SIG-M5 treated with dmso at 0.1 percent for 504 hours (cell line): ENCODE measurements around the gene PLCB3.

Experiments
- DNase-seq: peaks from one replicate; lab custom pipeline; 2025; ENCODE audit not compliant: unreplicated experiment; lab: John Stamatoyannopoulos, UW

Gene PLCB3

DNA sequence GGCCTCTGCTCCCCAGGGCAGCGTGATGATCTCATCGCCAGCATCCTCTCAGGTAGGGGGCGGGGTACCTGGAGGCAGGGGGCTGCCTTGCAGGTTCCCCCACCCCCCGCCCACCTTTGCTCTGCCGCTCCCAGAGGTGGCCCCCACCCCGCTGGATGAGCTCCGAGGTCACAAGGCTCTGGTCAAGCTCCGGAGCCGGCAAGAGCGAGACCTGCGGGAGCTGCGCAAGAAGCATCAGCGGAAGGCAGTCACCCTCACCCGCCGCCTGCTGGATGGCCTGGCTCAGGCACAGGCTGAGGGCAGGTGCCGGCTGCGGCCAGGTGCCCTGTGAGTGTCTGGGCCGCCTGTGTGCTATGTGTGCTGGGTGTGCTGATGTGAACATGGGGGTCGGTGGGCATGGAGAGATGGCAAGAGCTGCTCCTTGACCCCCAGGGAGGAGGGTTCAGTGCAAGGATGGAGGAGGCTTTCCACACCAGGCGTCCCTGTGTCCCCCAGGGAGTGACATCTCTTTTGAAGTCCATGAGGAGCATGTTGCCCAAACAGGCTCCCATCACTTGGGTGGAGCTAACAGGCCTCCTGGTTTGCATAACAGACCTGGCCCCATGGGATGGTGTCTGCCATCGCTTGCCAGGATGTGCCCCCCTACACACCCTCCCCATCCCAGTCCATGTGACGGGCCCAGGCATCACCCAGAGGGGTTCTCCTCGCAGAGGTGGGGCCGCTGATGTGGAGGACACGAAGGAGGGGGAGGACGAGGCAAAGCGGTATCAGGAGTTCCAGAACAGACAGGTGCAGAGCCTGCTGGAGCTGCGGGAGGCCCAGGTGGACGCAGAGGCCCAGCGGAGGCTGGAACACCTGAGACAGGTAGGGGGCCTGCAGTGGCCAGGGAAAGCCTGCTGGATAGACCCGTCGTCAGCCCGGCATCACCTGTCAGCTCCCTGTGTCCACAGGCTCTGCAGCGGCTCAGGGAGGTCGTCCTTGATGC is 14.1 kb downstream of the PLCB3 start:
- DNase-seq = no peak

DNA sequence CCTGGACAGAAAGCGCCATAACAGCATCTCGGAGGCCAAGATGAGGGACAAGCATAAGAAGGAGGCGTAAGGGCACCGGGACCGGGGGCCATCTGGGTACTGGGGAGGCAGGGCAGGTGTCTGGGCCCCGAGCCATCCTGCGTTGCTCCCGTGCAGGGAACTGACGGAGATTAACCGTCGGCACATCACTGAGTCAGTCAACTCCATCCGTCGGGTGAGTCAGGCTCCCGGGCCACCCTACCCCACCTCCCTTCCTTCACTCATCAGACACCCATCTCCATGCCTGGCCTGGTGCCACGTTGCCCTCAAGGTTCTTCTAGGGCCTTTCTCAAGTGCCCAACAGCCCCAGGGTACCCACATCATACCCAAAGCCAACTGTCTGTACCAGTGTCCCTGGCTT is 15.0 kb downstream of the PLCB3 start:
- no peak for DNase-seq

DNA sequence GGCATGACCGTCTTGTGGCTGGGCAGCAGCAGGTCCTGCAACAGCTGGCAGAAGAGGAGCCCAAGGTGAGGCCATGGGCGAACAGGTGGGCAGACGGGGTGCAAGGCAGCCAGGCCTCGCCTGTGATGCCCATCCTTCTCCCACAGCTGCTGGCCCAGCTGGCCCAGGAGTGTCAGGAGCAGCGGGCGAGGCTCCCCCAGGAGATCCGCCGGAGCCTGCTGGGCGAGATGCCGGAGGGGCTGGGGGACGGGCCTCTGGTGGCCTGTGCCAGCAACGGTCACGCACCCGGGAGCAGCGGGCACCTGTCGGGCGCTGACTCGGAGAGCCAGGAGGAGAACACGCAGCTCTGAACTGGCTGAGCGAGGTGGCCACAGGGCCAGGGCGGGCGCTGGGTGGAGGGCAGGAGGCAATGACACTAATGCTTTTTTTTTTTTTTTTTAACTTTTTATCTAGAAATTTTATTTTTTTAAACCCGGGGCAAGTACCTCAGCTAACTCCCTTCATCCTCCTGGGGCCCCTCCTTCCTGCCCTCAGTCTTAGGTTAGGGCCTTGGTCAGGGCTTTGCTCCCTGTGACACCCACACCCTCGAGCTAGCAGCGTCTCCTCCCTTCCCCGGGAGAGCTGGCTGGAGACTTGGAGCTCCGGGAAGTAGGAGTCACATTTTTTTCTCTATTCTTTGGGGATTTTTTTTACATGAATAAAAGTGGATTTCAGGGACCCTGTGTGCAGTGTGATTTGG is 16.0 kb downstream of the PLCB3 start:
- no peak for DNase-seq

DNA sequence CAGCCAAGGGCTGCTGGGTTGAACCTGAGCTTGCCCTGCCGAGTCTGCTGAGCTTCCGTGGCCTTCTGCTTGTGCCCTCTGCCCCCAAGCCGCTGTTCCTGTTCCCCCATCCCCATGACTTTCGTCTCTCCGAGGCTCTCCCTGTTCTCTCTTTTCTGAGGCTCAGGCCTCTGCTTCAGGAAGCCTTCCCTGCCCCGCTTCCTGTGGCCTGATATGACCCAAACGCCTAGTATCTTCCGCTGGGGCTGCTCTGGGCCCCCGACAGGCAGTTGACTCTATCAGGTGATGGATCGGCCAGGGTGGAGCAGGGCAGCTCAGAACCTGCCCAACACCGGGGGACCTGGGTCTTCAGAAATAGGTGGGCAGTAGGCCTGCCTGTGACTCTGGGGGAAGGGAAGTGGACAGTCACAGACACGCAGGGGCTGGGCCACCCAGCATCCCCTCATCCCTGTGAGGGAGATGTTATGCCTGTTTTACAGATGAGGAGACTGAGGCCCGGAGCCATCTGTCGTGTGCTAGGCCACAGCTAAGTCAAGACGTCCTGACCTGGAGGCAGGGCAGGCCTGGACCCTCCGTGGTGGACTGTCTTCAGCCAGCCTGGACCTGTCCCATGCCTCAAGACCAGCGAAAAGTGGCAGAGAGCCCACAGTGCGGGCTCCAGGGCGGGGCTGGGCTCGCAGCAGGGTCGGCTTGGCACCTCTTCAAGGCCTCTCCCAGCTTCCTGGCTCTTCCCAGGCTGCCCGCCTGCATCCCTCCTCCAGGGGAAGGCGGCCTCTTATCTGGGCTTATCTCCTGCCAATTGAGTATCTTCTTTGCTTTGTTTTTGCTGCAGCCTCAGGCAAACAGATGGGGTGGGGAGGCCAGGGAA is 16.9 kb downstream of the PLCB3 start:
- peak; percentile 9 for DNase-seq

DNA sequence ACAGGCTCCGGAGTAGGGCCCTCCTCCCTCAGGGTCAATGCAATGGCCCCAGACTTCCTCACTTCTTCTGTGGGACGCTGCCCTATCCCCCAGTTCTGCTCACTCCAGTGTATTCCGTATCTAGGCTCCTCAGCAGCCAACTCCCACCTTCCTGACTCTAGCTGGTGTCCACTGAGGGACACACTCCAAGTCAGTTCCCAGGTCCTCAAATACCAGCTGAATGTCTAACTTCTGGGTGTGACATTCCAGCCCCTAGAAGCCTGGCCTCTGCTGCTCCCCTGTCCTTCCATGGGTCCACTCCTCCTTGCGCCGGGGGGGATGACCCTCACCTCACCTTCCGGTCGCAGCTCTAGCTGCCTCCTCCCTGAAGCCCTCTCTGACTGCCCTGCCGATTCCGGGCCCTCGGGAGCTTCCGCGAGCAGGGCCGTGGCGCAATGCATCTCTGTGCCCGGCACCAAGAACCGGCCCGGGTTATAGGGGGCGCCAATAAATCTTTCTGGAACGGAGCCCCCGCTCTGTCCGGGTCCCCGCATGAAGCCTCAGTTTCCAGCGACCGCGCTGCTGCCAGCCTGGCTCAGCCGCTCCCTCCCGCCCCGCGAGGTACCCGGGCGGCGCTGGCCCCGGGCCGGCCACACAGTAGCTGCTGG is 17.7 kb downstream of the PLCB3 start:
- DNase-seq = peak; percentile 62

DNA sequence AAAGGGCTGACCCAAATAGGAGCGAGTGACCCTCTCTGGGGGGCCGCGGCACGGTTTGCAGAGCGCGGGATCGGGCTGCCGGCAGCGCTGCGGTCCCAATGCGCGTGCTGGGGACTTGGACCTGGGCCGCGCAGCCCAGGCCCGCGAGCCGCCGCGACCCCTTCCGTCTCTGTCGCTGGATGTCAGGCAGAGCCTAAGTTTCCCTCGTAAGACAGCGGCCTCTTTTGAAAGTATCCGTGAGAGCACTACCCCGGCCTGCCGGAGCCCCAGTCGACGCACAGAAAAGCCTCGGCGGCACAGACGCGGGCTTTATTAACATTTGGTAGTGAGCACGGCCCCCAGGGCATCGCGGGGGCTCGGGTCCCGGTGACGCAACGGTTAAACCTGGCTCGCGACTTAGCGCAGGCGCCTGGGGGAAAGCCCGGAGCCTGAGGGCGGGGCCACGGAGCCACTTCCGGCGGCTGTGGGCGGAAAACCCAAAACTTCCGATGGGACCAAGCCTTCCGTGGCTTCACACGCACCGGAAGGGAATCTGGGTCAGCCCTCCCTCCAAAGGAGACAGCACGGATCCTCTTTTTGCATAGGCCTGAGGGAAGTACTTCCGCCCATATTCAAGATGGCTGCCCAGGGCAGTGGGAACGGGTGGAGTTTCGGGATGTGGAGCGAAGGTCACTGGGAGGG is 18.4 kb downstream of the PLCB3 start:
- peak; percentile 99 for DNase-seq

DNA sequence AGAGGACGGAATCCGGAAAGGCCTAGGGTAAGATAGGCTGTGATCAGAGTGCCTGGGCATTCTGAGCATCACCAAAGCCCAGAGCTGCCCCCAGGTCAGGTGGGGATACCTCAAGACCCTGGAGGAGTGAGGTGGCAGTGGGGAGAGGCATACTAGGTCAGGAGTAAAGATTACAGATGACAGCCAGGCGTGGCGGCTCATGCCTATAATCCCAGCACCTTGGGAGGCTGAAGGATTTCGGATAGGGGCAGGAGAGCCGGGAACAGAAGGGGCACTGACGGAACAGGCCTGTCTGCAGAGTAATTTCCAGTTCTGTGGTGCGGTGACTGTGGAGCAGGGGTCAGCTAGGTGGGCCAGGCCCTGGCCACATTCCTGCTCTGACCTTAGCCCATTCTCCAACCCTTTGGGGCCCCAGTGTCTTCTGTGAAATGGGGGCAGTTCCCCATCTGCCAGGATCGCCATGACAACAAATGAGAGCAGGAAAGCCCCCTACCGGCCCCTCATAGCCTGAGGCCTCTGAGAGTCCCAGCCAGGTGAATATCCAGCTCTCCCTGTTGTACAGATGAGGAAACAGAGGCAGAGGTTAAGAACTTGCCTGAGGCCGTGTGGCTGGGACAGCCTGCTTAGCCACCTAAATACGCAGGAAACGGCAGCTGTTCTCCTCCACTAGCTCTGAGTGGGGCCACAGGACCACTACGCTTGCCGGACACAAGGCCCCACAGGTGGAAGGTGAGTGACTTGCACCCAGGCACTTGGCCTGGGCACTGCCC is 23.9 kb downstream of the PLCB3 start:
- no peak for DNase-seq

DNA sequence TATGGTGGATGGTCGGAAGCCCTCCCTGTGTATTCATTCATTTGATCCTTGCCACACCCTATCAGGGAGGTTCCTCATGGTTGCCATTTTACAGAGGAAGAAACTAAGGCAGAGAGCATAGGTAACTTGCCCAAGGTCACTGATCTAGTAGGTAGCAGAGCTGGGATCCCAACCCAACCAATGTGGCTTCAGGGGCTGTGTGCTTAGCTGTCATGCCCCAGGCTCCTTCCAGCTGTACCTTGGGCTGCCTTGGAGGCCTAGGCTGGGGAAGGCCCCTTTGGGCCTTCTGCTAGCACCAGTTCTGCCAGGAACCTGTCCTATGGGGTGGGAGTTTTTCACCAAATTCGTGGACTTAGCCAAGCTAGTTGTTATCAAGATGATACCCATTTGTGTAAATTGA is 24.5 kb downstream of the PLCB3 start:
- no peak for DNase-seq

DNA sequence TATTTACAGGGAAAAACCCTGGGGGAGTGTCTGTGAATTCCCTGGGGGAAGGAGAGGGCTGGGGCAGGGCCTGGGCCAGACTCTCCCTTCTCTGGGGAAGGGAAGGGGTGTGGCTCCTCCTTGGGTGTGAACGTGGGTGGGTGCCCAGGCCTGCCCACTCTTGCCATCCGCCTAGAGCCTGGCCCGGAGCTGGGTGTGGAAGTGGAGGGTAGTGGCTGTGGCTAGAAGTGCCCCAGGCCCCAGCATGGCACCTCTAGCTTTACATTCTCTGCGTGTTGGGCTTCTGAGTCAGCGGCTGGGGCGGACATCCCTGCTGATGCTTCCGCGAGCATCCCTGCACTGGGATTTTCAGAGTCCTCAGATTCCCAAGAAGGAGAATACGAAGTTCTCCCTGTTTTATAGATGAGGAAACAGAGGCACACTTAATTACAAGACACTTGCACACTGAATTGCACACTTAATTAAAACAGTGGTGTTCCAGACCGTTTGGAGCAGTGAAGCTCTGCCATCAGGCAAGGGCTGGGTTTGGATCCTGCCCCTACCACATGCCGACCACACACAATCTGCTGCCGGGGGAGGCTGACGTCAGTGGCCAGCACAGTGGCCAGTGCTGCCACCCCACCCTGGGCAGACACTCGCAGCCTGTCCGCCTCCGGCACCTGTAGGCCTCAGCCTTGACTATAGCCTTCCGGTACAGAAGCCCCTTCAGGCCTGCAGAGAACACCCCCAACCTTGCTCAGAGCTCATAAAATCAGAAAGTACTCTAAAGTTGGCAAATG is 25.5 kb downstream of the PLCB3 start:
- no peak for DNase-seq

DNA sequence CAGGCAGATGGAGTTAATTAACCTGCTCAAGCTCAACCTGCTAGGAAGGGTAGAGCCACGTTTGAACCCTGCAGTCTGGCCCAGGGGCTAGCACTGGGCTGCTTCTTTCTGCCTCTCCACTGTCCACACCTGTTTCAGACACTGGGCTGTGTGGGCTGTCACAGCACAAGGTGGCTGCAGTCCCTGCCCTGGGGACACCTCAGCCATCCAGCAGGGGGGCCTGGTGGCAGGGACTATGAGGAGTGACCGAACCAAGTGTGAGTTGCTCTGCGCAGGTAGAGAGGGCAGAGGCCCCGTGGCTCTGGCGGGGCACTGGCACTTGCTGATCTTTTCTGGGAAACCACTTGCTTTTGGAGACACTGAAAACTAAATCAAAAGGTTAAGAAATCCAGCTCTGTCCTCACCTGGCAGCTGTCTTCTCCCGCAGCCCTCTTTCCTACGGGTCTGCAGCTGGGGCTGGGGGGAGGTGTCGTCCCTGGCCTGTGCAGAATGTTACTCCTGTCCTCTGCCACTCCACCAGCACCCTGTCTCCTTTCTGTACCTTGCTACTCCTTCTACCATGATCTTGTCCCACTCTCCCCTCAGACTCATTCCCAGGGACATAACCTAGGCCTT is 27.4 kb downstream of the PLCB3 start:
- no peak for DNase-seq

DNA sequence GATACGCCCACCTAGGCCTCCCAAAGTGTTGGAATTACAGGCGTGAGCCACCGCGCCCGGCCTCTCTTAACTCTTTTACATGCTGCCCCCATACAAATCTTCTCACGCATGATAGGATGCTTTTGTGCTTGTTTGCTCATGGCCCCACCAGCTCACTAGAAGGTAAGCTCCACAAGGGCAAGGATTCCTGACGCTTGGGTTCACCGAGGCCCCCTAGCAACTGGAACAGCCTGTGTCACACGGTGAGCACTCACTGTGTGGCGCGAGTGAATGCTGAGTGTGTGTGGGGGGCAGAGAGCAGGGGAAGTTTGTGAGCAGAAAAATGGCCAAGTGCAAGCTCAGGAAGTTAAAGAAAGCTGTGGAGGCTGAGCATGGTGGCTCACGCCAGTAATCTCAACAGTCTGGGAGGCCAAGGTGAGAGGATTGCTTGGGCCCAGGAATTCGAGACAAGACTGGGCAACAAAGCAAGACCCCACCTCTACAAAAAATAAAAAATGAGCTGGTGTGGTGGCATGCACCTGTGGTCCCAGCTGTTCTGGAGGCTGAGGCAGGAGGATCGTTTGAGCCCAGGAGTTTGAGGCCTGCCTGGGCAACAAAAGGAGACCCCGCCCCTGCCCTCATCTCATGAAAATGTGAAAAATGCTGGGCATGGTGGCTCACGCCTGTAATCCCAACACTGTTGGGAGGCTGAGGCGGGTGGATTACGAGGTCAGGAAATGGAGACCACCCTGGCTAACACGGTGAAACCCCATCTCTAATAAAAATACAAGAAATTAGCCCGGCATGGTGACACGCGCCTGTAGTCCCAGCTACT is 30.8 kb downstream of the PLCB3 start:
- DNase-seq = no peak

DNA sequence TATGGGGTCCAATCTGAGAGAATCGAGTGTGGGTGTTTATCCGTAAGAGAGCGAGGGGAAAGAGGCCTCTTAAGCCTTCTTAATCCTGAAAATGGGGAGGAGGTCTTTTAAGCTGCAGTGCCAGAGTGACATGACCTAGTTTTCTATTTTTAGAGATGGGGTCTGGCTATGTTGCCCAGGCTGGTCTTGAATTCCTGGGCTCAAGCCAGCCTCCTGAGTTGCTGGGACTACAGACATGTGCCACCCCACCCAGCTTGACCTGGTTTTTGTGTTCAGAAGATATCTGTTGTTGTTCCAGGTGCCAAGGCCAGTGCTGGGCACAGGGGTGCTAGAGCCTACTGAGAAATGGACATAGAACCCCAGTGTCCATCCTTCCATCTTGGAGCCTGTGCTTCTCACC is 31.8 kb downstream of the PLCB3 start:
- DNase-seq = no peak

DNA sequence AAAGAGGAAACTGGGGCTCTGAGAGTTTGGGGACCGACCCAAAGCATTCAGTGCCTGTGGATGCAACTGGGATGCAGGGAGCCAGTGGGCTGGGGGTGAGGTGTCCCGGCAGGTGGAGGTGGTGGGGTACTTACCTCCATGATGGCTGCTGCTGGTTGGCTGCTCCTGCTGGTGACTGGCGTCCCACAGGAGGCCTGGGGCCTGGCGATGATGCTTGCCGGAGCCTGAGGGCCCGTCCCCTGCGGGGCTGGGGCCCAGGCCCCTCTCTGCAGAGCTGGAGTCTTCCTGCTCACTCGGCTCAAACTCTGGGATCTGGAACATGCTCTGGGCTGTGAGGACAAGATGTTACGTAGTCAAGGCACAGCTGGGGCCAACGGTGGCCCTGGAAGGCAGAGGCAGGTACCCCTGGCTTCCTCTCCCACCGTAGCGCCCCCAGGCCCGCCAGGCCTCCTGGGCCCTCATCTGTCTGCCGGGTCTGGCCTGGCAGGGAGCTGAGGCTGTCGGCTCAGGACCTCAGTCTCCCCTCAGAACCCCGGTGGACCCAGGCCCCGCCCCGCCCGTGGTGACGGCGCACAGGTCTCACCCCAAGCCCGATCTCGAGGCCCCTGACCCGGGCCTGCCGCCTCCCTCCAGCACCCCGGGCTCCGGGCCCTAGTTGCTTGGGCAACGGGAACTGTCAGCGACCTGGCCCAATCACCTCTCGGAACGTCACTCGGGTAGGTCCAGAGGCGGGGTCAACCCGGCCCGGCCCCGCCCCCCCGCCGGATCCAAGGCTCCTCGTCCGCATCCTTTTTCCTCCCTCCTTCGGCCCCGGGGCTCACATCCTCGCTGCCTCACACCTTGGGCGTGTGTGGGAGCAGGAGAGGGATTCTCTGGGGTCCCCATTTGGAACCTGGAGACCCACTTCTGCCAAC is 33.0 kb downstream of the PLCB3 start, which contains the start of gene BAD:
Gene BAD, minus strand, starts transcription at position 618 of the 914 bp plus-strand sequence. Its CDS starts 297 bp downstream, at position 321.
- peak; percentile 93 for DNase-seq

DNA sequence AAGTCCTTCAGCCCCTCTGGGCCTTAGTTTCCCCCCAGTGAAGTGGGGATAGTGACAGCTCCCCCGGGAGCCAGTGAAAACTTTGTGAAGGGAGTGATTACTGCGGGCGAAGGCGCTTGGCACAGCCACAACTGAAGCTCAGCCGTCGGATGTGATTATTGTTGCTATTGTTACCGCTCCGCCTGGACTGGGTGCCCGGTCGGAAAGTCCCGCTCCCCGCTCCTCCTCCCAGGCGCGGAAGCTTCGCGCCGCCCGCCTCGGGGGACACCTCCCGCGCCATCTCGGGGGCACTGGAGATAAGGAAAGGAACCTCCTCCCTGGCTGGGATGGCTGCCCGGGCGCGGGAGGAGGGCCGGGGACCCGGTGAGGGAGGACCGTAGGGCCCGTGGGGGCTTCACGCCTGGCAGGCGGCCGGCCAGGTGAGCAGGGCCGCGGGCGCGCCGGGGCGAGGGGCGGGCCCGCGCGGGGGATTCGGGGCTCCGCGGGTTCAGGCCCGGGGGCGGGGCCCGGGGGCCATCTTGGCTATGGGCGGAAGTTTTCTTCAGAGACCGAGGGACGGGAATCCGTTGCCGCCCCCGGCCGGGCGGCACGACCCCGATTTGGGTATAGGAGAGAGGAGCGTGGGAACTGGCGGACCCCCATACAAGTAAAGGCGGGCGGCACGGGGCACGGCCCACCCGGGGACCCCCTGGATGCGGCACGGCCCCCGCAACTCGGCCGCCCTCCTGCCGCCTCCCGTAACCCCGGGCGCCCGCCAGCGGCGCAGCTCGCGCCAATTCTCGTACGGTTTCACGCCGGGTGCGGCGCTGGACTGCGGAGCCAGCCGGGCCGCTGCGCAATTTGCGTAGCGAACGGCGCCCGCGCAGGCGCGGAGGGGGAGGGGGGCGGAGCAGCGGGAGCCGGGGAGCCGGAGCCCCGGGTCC is 33.9 kb downstream of the PLCB3 start, which contains the start of gene GPR137:
Gene GPR137, plus strand, starts transcription at position 887 of the 923 bp plus-strand sequence. CDS start 677 bp downstream, outside the sequence.
- peak; percentile 69 for DNase-seq
